GM15510 (cell line): ENCODE measurements around the gene KLRD1.

Source experiments
- POLR2A ChIP-seq: IDR thresholded peaks from 3 replicates; pipeline ENCODE4 v1.6.1; 2011; ENCODE audit warnings: borderline replicate concordance; ENCODE audit not compliant: insufficient read length; ENCODE audit errors: extremely low read depth

KLRD1 gene

GRCh38 chr12:10363914-10364814, 56.5 kb downstream of the KLRD1 start:
- TF ChIP-seq POLR2A, result no peak

GRCh38 chr12:10364815-10365622, 57.3 kb downstream of the KLRD1 start:
- TF ChIP-seq POLR2A, result no peak

- TF ChIP-seq POLR2A, result no peak
Measured at GRCh38 chr12:10365696-10366405, 58.2 kb downstream of the KLRD1 start.

GRCh38 chr12:10366875-10367274, 59.2 kb downstream of the KLRD1 start:
- TF ChIP-seq POLR2A, result no peak

GRCh38 chr12:10368206-10369171, 60.8 kb downstream of the KLRD1 start:
- TF ChIP-seq POLR2A, result no peak

GRCh38 chr12:10369557-10370415, 62.1 kb downstream of the KLRD1 start:
- TF ChIP-seq POLR2A, result no peak

- TF ChIP-seq POLR2A, result no peak
Measured at GRCh38 chr12:10372559-10372958, 64.9 kb downstream of the KLRD1 start.

GRCh38 chr12:10374624-10375018, 67.0 kb downstream of the KLRD1 start:
- TF ChIP-seq POLR2A, result no peak
